T-helper 1 cell treated with Interleukin-12 subunit alpha and Interleukin-12 subunit beta and Interleukin-4 antibody, amounts not matched to agents 30 μg/mL and 1 μg/mL, for 36 hours (primary cell): Measurements from ENCODE around the gene PPP2R3B.

ENCODE experiments used
- H3K27ac Mint-ChIP-seq: one replicate; pipeline ENCODE4 v1.8.0; 2021; ENCODE audit warnings: mild to moderate bottlenecking, mixed read lengths
- H3K27me3 Mint-ChIP-seq: one replicate; pipeline ENCODE4 v1.8.0; 2021; ENCODE audit warnings: low read depth, mixed read lengths
- H3K36me3 Mint-ChIP-seq: one replicate; pipeline ENCODE4 v1.8.0; 2021; ENCODE audit warnings: low read depth, mixed read lengths
- H3K4me1 Mint-ChIP-seq: one replicate; pipeline ENCODE4 v1.8.0; 2021; ENCODE audit warnings: low read depth, mixed read lengths
- H3K4me3 Mint-ChIP-seq: one replicate; pipeline ENCODE4 v1.8.0; 2021; ENCODE audit warnings: mild to moderate bottlenecking, moderate library complexity, mixed read lengths
- H3K9me3 Mint-ChIP-seq: one replicate; pipeline ENCODE4 v1.8.0; 2021; ENCODE audit warnings: mixed read lengths

PPP2R3B gene

GRCh38 chrX:290476-291166 is 96.1 kb downstream of the PPP2R3B start:
- Mint-ChIP-seq H3K4me3 (no peak overlapping the region), H3K9me3 (no peaks in the 10 kb centered on the region), H3K27ac (no peak overlapping the region), H3K4me1 (peaks cover 9% of the 10 kb centered on the region), H3K27me3 (no peaks in the 10 kb centered on the region), H3K36me3 (peaks cover 22% of the 10 kb centered on the region)

- Mint-ChIP-seq H3K27ac (no peak overlapping the region), H3K4me1 (peaks cover 16% of the 10 kb centered on the region), H3K36me3 (peaks cover 30% of the 10 kb centered on the region), H3K27me3 (no peaks in the 10 kb centered on the region), H3K9me3 (no peaks in the 10 kb centered on the region), H3K4me3 (no peak overlapping the region)
These were observed 98.1 kb downstream of the PPP2R3B start for GRCh38 chrX:288561-288991.

GRCh38 chrX:287670-288069 is 99.0 kb downstream of the PPP2R3B start:
- Mint-ChIP-seq H3K9me3 (no peaks in the 10 kb centered on the region), H3K36me3 (peaks cover 24% of the 10 kb centered on the region), H3K27ac (no peak overlapping the region), H3K27me3 (no peaks in the 10 kb centered on the region), H3K4me1 (peaks cover 16% of the 10 kb centered on the region), H3K4me3 (no peak overlapping the region)

- Mint-ChIP-seq H3K36me3 (peaks cover 17% of the 10 kb centered on the region), H3K4me3 (no peak overlapping the region), H3K4me1 (peaks cover 24% of the 10 kb centered on the region), H3K9me3 (no peaks in the 10 kb centered on the region), H3K27ac (no peak overlapping the region), H3K27me3 (no peaks in the 10 kb centered on the region)
These were observed 101.5 kb downstream of the PPP2R3B start for GRCh38 chrX:285076-285677.
